SJSA1 (cell line): Measurements from ENCODE around the gene PRR32. TPM values are rescaled to one million over a fixed set of nuclear protein-coding genes. Genes with fewer than 3 reads are reported as not detected.
"Not testable (repeated sequence)": the region's sequence is repeated elsewhere in the genome, so short reads cannot be mapped to it uniquely, and the experiment has no call there.

Experiments used
- DNase-seq, 2 experiments: peaks; one replicate each; pipeline ENCODE4 v3.0.0-alpha.2; 2015 to 2020; ENCODE audit warnings: low spot score in 2 of 2, low read depth in 1 of 2
- H3K27ac ChIP-seq: fragments of 250-450 bp; sonication (Bioruptor Pico); 2 replicates; pipeline ENCODE4 v1.5.1; 2020; ENCODE audit warnings: mild to moderate bottlenecking, moderate library complexity
- H3K27me3 ChIP-seq: fragments of 250-450 bp; sonication (Bioruptor Pico); replicated peaks from 2 replicates; pipeline ENCODE4 v1.5.1; 2020; ENCODE audit warnings: mild to moderate bottlenecking, moderate library complexity
- H3K36me3 ChIP-seq: fragments of 250-450 bp; sonication (Bioruptor Pico); 2 replicates; pipeline ENCODE4 v1.5.1; 2020; ENCODE audit warnings: mild to moderate bottlenecking
- H3K4me1 ChIP-seq: fragments of 250-450 bp; sonication (Bioruptor Pico); replicated peaks from 2 replicates; pipeline ENCODE4 v1.6.1; 2021; ENCODE audit warnings: mild to moderate bottlenecking
- H3K4me3 ChIP-seq: fragments of 250-450 bp; sonication (Bioruptor Pico); 2 replicates; pipeline ENCODE4 v1.5.1; 2020; ENCODE audit warnings: mild to moderate bottlenecking
- H3K9me3 ChIP-seq: fragments of 250-450 bp; sonication (Bioruptor Pico); replicated peaks from 2 replicates; pipeline ENCODE4 v1.5.1; 2020; ENCODE audit warnings: mild to moderate bottlenecking
- total RNA-seq: library from RNA; depleted of rRNA; stranded (reverse); fragments of >200 nt; shearing (Covaris generic); gene quantifications from 2 replicates; pipeline ENCODE4 v1.2.3, GENCODE V29; 2014; rRNA removed

The PRR32 gene, protein sequence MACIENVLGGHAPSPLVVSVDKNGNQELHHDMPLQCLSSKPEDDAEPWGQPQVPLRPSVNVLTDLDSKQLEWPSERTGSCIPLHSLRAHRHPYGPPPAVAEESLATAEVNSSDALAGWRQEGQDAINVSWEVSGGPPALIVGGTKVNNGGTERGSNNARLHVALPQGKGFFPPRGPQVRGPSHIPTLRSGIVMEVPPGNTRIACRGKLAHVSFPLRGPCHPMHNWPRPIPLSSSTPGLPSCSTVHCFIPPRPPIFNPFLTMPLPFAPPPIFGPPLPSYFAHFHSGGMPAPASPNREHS
- total RNA-seq = not detected in 2 replicates

GRCh38 chrX:126819429-126819828 lies at the start of gene PRR32:
TSS of gene PRR32 (plus strand) at chrX:126819729. CDS start at chrX:126819844, 115 bp downstream.
- H3K9me3 ChIP-seq = no peaks in the 10 kb centered on the region
- no peaks in the 10 kb centered on the region for H3K36me3 ChIP-seq
- no peaks in the 10 kb centered on the region for H3K4me1 ChIP-seq
- H3K27me3 ChIP-seq = no peaks in the 10 kb centered on the region
- no peak for DNase-seq
- H3K4me3 ChIP-seq = no peak within 1 kb of the TSS
- H3K27ac ChIP-seq = no peak within 1 kb of the TSS

- no peaks in the 10 kb centered on the region for H3K36me3 ChIP-seq
- no peak overlapping the region for H3K4me3 ChIP-seq
- H3K9me3 ChIP-seq = no peaks in the 10 kb centered on the region
- no peaks in the 10 kb centered on the region for H3K4me1 ChIP-seq
- DNase-seq = no peak
- H3K27ac ChIP-seq = no peak overlapping the region
- no peaks in the 10 kb centered on the region for H3K27me3 ChIP-seq
Observed at GRCh38 chrX:126770179-126770578, 49.4 kb upstream of the PRR32 start.

GRCh38 chrX:126785539-126785938 lies 34.0 kb upstream of the PRR32 start:
- Histone ChIP-seq H3K4me3 (no peak overlapping the region), H3K27ac (no peak overlapping the region), H3K27me3 (no peaks in the 10 kb centered on the region), H3K36me3 (no peaks in the 10 kb centered on the region), H3K4me1 (no peaks in the 10 kb centered on the region), H3K9me3 (no peaks in the 10 kb centered on the region)
- DNase-seq = no peak

GRCh38 chrX:126799059-126799458 lies 20.5 kb upstream of the PRR32 start:
- DNase-seq = no peak
- H3K9me3 ChIP-seq = no peaks in the 10 kb centered on the region
- no peaks in the 10 kb centered on the region for H3K4me1 ChIP-seq
- H3K27me3 ChIP-seq = no peaks in the 10 kb centered on the region
- H3K27ac ChIP-seq = no peak overlapping the region
- no peak overlapping the region for H3K4me3 ChIP-seq
- no peaks in the 10 kb centered on the region for H3K36me3 ChIP-seq

DNA sequence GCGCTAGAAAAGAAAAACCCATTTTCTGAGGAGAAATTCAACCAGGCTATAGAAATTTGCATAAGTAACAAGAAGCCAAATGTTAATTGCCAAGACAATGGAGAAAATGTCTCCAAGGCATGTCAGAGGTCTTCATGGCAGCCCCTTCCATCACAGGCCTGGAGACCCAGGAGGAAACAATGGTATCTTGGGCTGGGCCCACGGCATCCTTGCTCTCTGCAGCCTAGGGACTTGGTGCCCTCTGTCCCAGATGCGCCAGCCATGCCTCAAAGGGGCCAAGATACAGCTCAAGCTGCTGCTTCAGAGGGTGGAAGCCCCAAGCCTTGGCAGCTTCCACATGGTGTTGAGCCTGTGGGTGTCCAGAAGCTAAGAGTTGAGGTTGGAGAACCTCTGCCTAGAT lies 12.7 kb upstream of the PRR32 start:
- H3K4me3 ChIP-seq, H3K27ac ChIP-seq, H3K4me1 ChIP-seq: not testable (repeated sequence)

DNA sequence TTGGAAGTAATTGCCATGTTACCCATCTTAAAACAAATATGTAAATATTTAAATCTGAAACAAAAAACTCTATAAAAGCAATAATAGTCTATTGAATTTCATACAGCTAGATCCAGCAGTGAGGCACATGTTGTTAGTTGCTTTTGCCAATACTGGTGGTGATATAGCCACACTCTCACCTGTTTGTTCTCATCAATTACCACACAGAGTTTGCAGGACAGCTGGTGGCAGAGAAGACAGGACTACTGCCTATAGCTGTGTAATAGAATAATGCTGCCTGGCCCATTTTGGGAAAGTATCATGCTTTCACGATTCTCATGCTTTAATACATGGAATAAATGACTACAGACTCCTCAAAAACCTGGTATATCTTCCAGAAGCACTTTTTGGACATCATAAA lies 3.7 kb upstream of the PRR32 start:
- Histone ChIP-seq H3K36me3 (no peaks in the 10 kb centered on the region), H3K4me1 (no peaks in the 10 kb centered on the region), H3K4me3 (no peak overlapping the region), H3K27me3 (no peaks in the 10 kb centered on the region), H3K27ac (no peak overlapping the region), H3K9me3 (no peaks in the 10 kb centered on the region)
- no peak for DNase-seq

More for the DNA sequence above, 12.7 kb upstream of the PRR32 start:
- not testable (repeated sequence) for DNase-seq, H3K27me3 ChIP-seq, H3K36me3 ChIP-seq, H3K9me3 ChIP-seq

- no peaks in the 10 kb centered on the region for H3K36me3 ChIP-seq
- no peaks in the 10 kb centered on the region for H3K27me3 ChIP-seq
- no peak for DNase-seq
- no peak overlapping the region for H3K27ac ChIP-seq
- H3K4me1 ChIP-seq = no peaks in the 10 kb centered on the region
- no peak overlapping the region for H3K4me3 ChIP-seq
- no peaks in the 10 kb centered on the region for H3K9me3 ChIP-seq
Observed at GRCh38 chrX:126820700-126821420, 1.3 kb downstream of the PRR32 start.

DNA sequence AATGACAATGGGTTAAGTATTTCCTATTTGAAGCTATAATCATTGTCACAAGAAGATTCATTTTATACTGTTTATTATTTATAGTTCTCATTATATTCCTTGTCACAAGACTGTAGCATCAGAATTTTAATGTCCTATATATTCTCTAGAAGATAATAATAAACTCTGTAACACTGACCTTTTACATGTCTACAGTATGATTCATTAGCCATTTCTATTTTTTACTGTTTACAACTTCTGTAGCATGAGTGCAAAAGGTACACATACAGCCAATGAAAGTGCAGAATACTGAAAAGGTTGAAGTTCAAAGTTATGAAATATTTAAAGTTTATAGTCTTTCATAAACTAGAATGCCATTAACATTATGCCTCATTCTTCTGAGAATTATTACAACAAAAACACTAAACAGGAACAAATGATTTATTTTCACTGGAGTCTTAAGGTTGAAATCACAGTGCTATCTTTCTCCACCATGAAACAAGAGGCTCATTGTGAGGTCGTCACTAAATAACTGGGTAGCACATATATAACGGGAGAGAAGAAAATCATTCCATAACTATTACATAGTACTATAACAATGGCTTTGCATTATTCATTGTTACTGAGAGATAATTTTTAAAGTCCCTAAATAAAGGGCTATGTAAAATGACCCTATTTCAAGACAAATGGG lies 4.9 kb downstream of the PRR32 start:
- Histone ChIP-seq H3K36me3 (no peaks in the 10 kb centered on the region), H3K27ac (no peak overlapping the region), H3K4me1 (no peaks in the 10 kb centered on the region), H3K9me3 (no peaks in the 10 kb centered on the region), H3K27me3 (no peaks in the 10 kb centered on the region), H3K4me3 (no peak overlapping the region)
- no peak for DNase-seq

DNA sequence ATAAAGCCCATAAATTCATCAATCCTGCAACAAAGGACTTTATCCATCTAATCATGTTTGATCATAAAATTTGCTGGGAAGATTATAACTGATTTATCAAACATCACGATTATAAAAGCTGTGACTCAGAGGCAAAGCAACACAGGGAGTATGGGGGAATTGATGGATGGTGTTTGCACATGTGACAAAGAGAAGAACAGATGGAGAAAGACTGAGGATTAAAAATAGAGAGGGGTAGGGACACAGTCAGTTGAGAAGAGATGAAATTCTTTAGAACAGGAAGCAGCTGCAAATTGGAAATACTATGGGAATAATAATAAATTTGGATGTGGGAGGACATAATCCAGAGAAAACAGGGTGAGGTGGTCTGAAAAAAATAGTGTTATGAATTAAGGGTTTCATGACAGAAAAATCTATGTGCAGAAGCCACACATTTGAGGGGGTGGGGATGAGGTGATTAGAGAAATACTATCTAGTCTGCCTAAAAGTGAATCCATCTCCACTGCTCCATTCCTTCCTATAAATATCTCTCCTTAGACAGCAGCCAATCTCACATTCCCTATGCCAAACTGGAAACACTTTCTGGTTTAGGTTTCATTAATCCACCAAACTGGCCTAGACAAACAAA lies 6.2 kb downstream of the PRR32 start:
- H3K4me3 ChIP-seq = no peak overlapping the region
- no peaks in the 10 kb centered on the region for H3K27me3 ChIP-seq
- DNase-seq = no peak
- H3K36me3 ChIP-seq = no peaks in the 10 kb centered on the region
- H3K27ac ChIP-seq = no peak overlapping the region
- no peaks in the 10 kb centered on the region for H3K4me1 ChIP-seq
- H3K9me3 ChIP-seq = no peaks in the 10 kb centered on the region

GRCh38 chrX:126836186-126836585 lies 16.7 kb downstream of the PRR32 start:
- H3K4me1 ChIP-seq = no peaks in the 10 kb centered on the region
- no peak overlapping the region for H3K27ac ChIP-seq
- no peaks in the 10 kb centered on the region for H3K9me3 ChIP-seq
- no peak overlapping the region for H3K4me3 ChIP-seq
- H3K36me3 ChIP-seq = no peaks in the 10 kb centered on the region
- H3K27me3 ChIP-seq = no peaks in the 10 kb centered on the region
- DNase-seq = no peak

GRCh38 chrX:126847143-126847542 lies 27.6 kb downstream of the PRR32 start:
- H3K27ac ChIP-seq = no peak overlapping the region
- H3K4me3 ChIP-seq = no peak overlapping the region
- no peak for DNase-seq
- no peaks in the 10 kb centered on the region for H3K4me1 ChIP-seq
- H3K27me3 ChIP-seq = no peaks in the 10 kb centered on the region
- no peaks in the 10 kb centered on the region for H3K36me3 ChIP-seq
- no peaks in the 10 kb centered on the region for H3K9me3 ChIP-seq

DNA sequence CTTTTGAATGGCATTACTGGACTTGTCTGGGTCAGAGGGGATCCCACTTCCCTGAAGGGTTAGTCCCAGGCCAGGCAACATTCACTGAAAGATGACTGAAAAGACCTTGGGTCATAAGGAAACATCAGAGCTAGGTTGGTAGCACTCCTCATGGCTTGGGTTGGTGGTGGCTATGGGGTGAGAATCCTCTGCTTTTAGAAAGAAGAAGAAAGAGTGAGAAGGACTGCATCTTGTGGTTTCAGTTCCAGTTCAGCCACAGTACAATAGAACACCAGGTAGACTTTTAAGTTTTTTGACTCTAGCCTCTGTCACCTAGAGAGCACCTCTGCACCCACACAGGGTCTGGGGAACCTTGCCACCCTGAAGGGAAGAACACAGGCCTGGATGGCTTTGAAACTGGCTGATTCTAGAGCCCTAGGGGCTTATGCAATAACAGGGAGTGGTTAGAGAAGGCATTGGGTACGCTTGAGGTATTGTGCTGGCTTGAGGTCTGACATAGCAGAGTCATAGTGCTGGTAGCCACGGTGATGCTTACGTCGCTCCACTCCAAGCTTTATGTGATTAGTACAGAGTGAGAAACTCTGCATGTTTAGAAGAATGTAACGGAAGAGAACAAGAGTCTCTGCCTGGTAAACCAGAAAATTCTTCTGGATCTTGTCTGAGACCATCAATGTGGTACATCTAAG lies 36.5 kb downstream of the PRR32 start:
- Histone ChIP-seq H3K27ac (no peak overlapping the region), H3K4me1 (no peaks in the 10 kb centered on the region), H3K9me3 (no peaks in the 10 kb centered on the region), H3K4me3 (no peak overlapping the region), H3K36me3 (no peaks in the 10 kb centered on the region), H3K27me3 (no peaks in the 10 kb centered on the region)
- DNase-seq = no peak
